Measurements from ENCODE around the gene SPDYC. TPM values are rescaled to one million over a fixed set of nuclear protein-coding genes. Genes with fewer than 3 reads are reported as not detected.
A peak's percentile ranks its signal among the peaks of the same experiment; 100 is the strongest.

The SPDYC gene
- total and polyA plus RNA-seq, 7 donors = not detected

DNA sequence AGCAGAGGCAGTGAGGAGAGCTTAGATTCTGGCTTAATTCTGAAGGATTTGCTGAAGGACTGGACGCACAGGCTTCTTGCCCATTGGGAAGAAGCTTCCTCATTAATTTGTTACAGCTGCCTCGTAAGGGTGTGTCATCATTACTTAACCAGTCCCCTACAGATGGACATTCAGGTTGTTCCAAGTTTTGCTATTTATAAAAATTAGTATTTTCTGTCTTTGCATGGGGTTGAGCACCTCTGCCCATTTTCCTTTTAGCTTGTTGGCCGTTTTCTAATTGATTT, 49.8 kb downstream of the SPDYC start:
- no peak for TF ChIP-seq EP300 (IDR thresholded peaks at IDR 0.05)
- TF ChIP-seq, protein P1, sequence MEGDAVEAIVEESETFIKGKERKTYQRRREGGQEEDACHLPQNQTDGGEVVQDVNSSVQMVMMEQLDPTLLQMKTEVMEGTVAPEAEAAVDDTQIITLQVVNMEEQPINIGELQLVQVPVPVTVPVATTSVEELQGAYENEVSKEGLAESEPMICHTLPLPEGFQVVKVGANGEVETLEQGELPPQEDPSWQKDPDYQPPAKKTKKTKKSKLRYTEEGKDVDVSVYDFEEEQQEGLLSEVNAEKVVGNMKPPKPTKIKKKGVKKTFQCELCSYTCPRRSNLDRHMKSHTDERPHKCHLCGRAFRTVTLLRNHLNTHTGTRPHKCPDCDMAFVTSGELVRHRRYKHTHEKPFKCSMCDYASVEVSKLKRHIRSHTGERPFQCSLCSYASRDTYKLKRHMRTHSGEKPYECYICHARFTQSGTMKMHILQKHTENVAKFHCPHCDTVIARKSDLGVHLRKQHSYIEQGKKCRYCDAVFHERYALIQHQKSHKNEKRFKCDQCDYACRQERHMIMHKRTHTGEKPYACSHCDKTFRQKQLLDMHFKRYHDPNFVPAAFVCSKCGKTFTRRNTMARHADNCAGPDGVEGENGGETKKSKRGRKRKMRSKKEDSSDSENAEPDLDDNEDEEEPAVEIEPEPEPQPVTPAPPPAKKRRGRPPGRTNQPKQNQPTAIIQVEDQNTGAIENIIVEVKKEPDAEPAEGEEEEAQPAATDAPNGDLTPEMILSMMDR (IDR thresholded peaks at IDR 0.05) = no peak
- TF ChIP-seq POLR2AphosphoS5 (IDR thresholded peaks at IDR 0.05) = no peak
- TF ChIP-seq POLR2A (IDR thresholded peaks at IDR 0.05) = no peak
- H3K4me1 ChIP-seq = peaks cover 0 to 2% (median under 1%) of the 10 kb centered on the region in 4 donors
- no peak for DNase-seq
- WGBS, 2 donors = 76 to 77% methylated on average over 3 of the region's 3 CpGs
- H3K36me3 ChIP-seq = no peaks in the 10 kb centered on the region
- intact Hi-C loops (cut with DNase I) = no loop called here
- no peak overlapping the region for H3K27ac ChIP-seq
- H3K4me3 ChIP-seq = no peak overlapping the region
- no peaks in the 10 kb centered on the region for H3K27me3 ChIP-seq
- H3K9me3 ChIP-seq = no peaks in the 10 kb centered on the region

- no peak overlapping the region for H3K4me3 ChIP-seq
- no peaks in the 10 kb centered on the region for H3K36me3 ChIP-seq
- DNase-seq = peak; percentile 60
- intact Hi-C loops (cut with DNase I) = no loop called here
- H3K27ac ChIP-seq = no peak overlapping the region
- no peak for TF ChIP-seq POLR2AphosphoS5 (IDR thresholded peaks at IDR 0.05)
- no peak for TF ChIP-seq POLR2A (IDR thresholded peaks at IDR 0.05)
- TF ChIP-seq, protein P1 (IDR thresholded peaks at IDR 0.05) = no peak
- peaks cover 0 to 14% (median 10%) of the 10 kb centered on the region in 4 donors for H3K4me1 ChIP-seq
- no peaks in the 10 kb centered on the region for H3K9me3 ChIP-seq
- no peaks in the 10 kb centered on the region for H3K27me3 ChIP-seq
- WGBS, 2 donors = 94% methylated on average over 10 of the region's 10 CpGs
Measured at GRCh38 chr11:65221026-65221425, 51.0 kb downstream of the SPDYC start.

Small RNAs within 50 kb of the gene (small RNA-seq; reads per million reads assigned to genes)
- 0 reads per million in 3 donors for gene HIGD1AP10
- gene PDCL2P2 = 0 reads per million in 3 donors
- 0.11 to 2.3 (median 0.12) reads per million in 3 donors for gene RNU2-23P

Other genes with a start within 250 kb of the SPDYC start
- gene PPP2R5B, start 245.5 kb upstream of the SPDYC start, total RNA-seq = 10 to 100 TPM; 17.8 to 27.3 (median 21.3) TPM
- gene PPP2R5B, start 245.5 kb upstream of the SPDYC start, polyA plus RNA-seq = 10 to 100 TPM; 15.6 to 23.4 (median 18.1) TPM
- gene GPHA2, start 234.3 kb upstream of the SPDYC start, total RNA-seq = 1 to 10 TPM in 1 of 4 donors, not detected in 3; 2.9 TPM
- under 1 TPM in 1 of 3 donors, not detected in 2; 0.47 TPM for gene GPHA2, start 234.3 kb upstream of the SPDYC start, polyA plus RNA-seq
- gene MAJIN, start 198.1 kb upstream of the SPDYC start, total RNA-seq = not detected
- gene MAJIN, start 198.1 kb upstream of the SPDYC start, polyA plus RNA-seq = under 1 TPM in 1 of 3 donors, not detected in 2; 0.25 TPM
- 1 to 10 TPM; 1.8 to 4.7 (median 3.7) TPM for gene BATF2, start 173.3 kb upstream of the SPDYC start, total RNA-seq
- 10 to 100 TPM; 11.6 to 31.3 (median 14.4) TPM for gene BATF2, start 173.3 kb upstream of the SPDYC start, polyA plus RNA-seq
- gene ARL2, start 156.1 kb upstream of the SPDYC start, total RNA-seq = 100 to 1,000 TPM in 3 of 4 donors, 10 to 100 TPM in 1; 99.2 to 157 (median 136) TPM
- gene ARL2, start 156.1 kb upstream of the SPDYC start, polyA plus RNA-seq = 100 to 1,000 TPM in 2 of 3 donors, 10 to 100 TPM in 1; 92.9 to 124 (median 117) TPM
- 10 to 100 TPM; 20.1 to 36.6 (median 25.2) TPM for gene SNX15, start 142.8 kb upstream of the SPDYC start, total RNA-seq
- 10 to 100 TPM; 21.8 to 31.4 (median 28.8) TPM for gene SNX15, start 142.8 kb upstream of the SPDYC start, polyA plus RNA-seq
- gene SAC3D1, start 129.0 kb upstream of the SPDYC start, total RNA-seq = 10 to 100 TPM in 3 of 4 donors, 1 to 10 TPM in 1; 9.1 to 17.8 (median 14.1) TPM
- gene SAC3D1, start 129.0 kb upstream of the SPDYC start, polyA plus RNA-seq = 10 to 100 TPM; 10.2 to 20.3 (median 10.9) TPM
- 10 to 100 TPM; 29.9 to 73.1 (median 46.2) TPM for gene NAALADL1, start 111.7 kb upstream of the SPDYC start, total RNA-seq
- 10 to 100 TPM in 2 of 3 donors, 1 to 10 TPM in 1; 8.8 to 26.4 (median 16.2) TPM for gene NAALADL1, start 111.7 kb upstream of the SPDYC start, polyA plus RNA-seq
- gene CDCA5, start 86.2 kb upstream of the SPDYC start, total RNA-seq = 1 to 10 TPM in 2 of 4 donors, under 1 TPM in 1, not detected in 1; 0.33 to 7.5 (median 3.3) TPM
- gene CDCA5, start 86.2 kb upstream of the SPDYC start, polyA plus RNA-seq = 10 to 100 TPM in 1 of 3 donors, 1 to 10 TPM in 2; 1.2 to 21.5 (median 6.0) TPM
- 10 to 100 TPM; 26.1 to 38.8 (median 36.9) TPM for gene ZFPL1, start 86.0 kb upstream of the SPDYC start, total RNA-seq
- 10 to 100 TPM; 48.6 to 61.5 (median 52.9) TPM for gene ZFPL1, start 86.0 kb upstream of the SPDYC start, polyA plus RNA-seq
- gene VPS51, start 74.0 kb upstream of the SPDYC start, total RNA-seq = 100 to 1,000 TPM; 211 to 752 (median 281) TPM
- 100 to 1,000 TPM in 2 of 3 donors, 10 to 100 TPM in 1; 86.2 to 180 (median 108) TPM for gene VPS51, start 74.0 kb upstream of the SPDYC start, polyA plus RNA-seq
- 10 to 100 TPM; 15.6 to 20.3 (median 17.5) TPM for gene TM7SF2, start 58.4 kb upstream of the SPDYC start, total RNA-seq
- 10 to 100 TPM in 2 of 3 donors, 1 to 10 TPM in 1; 3.6 to 43.2 (median 10.2) TPM for gene TM7SF2, start 58.4 kb upstream of the SPDYC start, polyA plus RNA-seq
- gene ZNHIT2, start 52.5 kb upstream of the SPDYC start, total RNA-seq = 10 to 100 TPM; 13.6 to 16.3 (median 15.0) TPM
- 10 to 100 TPM in 1 of 3 donors, 1 to 10 TPM in 2; 8.3 to 12.7 (median 9.6) TPM for gene ZNHIT2, start 52.5 kb upstream of the SPDYC start, polyA plus RNA-seq
- 1,000 to 10,000 TPM; 1,235 to 1,561 (median 1,347) TPM for gene FAU, start 48.1 kb upstream of the SPDYC start, total RNA-seq
- gene FAU, start 48.1 kb upstream of the SPDYC start, polyA plus RNA-seq = 1,000 to 10,000 TPM in 2 of 3 donors, 100 to 1,000 TPM in 1; 811 to 1,178 (median 1,151) TPM
- gene MRPL49, start 47.9 kb upstream of the SPDYC start, total RNA-seq = 100 to 1,000 TPM in 1 of 4 donors, 10 to 100 TPM in 3; 41.5 to 104 (median 72.4) TPM
- gene MRPL49, start 47.9 kb upstream of the SPDYC start, polyA plus RNA-seq = 10 to 100 TPM; 63.7 to 76.3 (median 69.8) TPM
- 10 to 100 TPM; 17.1 to 36.0 (median 24.3) TPM for gene SYVN1, start 35.7 kb upstream of the SPDYC start, total RNA-seq
- gene SYVN1, start 35.7 kb upstream of the SPDYC start, polyA plus RNA-seq = 10 to 100 TPM in 1 of 3 donors, 1 to 10 TPM in 2; 5.1 to 43.5 (median 7.2) TPM
- gene CAPN1, start 11.7 kb downstream of the SPDYC start, total RNA-seq = 100 to 1,000 TPM in 3 of 4 donors, 10 to 100 TPM in 1; 84.5 to 193 (median 133) TPM
- gene CAPN1, start 11.7 kb downstream of the SPDYC start, polyA plus RNA-seq = 100 to 1,000 TPM; 156 to 245 (median 210) TPM
- 1 to 10 TPM; 3.6 to 8.8 (median 4.8) TPM for gene POLA2, start 91.7 kb downstream of the SPDYC start, total RNA-seq
- gene POLA2, start 91.7 kb downstream of the SPDYC start, polyA plus RNA-seq = 10 to 100 TPM in 1 of 3 donors, 1 to 10 TPM in 2; 4.6 to 13.4 (median 5.4) TPM
- gene CDC42EP2, start 144.6 kb downstream of the SPDYC start, total RNA-seq = 10 to 100 TPM; 11.0 to 29.1 (median 16.5) TPM
- gene CDC42EP2, start 144.6 kb downstream of the SPDYC start, polyA plus RNA-seq = 10 to 100 TPM in 2 of 3 donors, 1 to 10 TPM in 1; 8.8 to 15.0 (median 11.4) TPM
- 10 to 100 TPM; 28.5 to 51.2 (median 40.5) TPM for gene DPF2, start 163.6 kb downstream of the SPDYC start, total RNA-seq
- 10 to 100 TPM; 13.8 to 25.4 (median 14.1) TPM for gene DPF2, start 163.6 kb downstream of the SPDYC start, polyA plus RNA-seq
- under 1 TPM in 3 of 4 donors, not detected in 1; 0.14 to 0.36 (median 0.33) TPM for gene TIGD3, start 184.5 kb downstream of the SPDYC start, total RNA-seq
- gene TIGD3, start 184.5 kb downstream of the SPDYC start, polyA plus RNA-seq = under 1 TPM in 2 of 3 donors, not detected in 1; 0.69 to 0.96 TPM
- gene SLC25A45, start 212.4 kb downstream of the SPDYC start, total RNA-seq = 1 to 10 TPM; 2.5 to 8.9 (median 6.0) TPM
- gene SLC25A45, start 212.4 kb downstream of the SPDYC start, polyA plus RNA-seq = 10 to 100 TPM in 1 of 3 donors, 1 to 10 TPM in 2; 1.2 to 12.8 (median 2.5) TPM
- 10 to 100 TPM; 10.7 to 27.5 (median 15.6) TPM for gene FRMD8, start 216.4 kb downstream of the SPDYC start, total RNA-seq
- gene FRMD8, start 216.4 kb downstream of the SPDYC start, polyA plus RNA-seq = 10 to 100 TPM; 21.6 to 29.0 (median 25.2) TPM